Bronchial epithelial cell (primary cell): ENCODE results near the gene SLC27A2. TPM values are rescaled to one million over a fixed set of nuclear protein-coding genes. Genes with fewer than 3 reads are reported as not detected.
"Not testable (repeated sequence)": the region's sequence is repeated elsewhere in the genome, so short reads cannot be mapped to it uniquely, and the experiment has no call there.

Source experiments
- DNase-seq: peaks from one replicate; pipeline ENCODE4 v3.0.0-alpha.2; 2010; ENCODE audit warnings: low read depth
- FAIRE-seq: peaks from 2 replicates; lab custom pipeline; 2011; peaks lifted over from hg19 to GRCh38; lab: Jason Lieb, UNC
- H3K27me3 ChIP-seq: 2 replicates; pipeline ENCODE4 v1.5.1; 2011; ENCODE audit warnings: low read length; ENCODE audit not compliant: control insufficient read depth, insufficient read depth
- H3K36me3 ChIP-seq: 2 replicates; pipeline ENCODE4 v1.5.1; 2011; ENCODE audit warnings: low read length; ENCODE audit not compliant: control insufficient read depth, insufficient read depth
- H3K4me3 ChIP-seq: 2 replicates; pipeline ENCODE4 v1.5.1; 2011; ENCODE audit warnings: mild to moderate bottlenecking, low read depth, low read length, control low read depth
- CTCF ChIP-seq: IDR thresholded peaks from 2 replicates; pipeline ENCODE4 v1.5.1; 2011; ENCODE audit warnings: mild to moderate bottlenecking, moderate library complexity, low read length, control low read depth, inconsistent platforms; ENCODE audit not compliant: insufficient read depth, severe bottlenecking
- total RNA-seq: library from RNA; depleted of rRNA; stranded (reverse); fragments of >200 nt; gene quantifications from 2 replicates; pipeline ENCODE4 v1.2.1, GENCODE V29; 2014

SLC27A2 gene
- total RNA-seq, 1 donor from 2014 or later: 1.3 TPM

GRCh38 chr15:50151476-50151875 lies 30.5 kb upstream of the SLC27A2 start:
- no peak for TF ChIP-seq CTCF
- H3K27me3 ChIP-seq: no peaks in the 10 kb centered on the region
- no peak overlapping the region for H3K4me3 ChIP-seq
- no peak for FAIRE-seq
- DNase-seq: no peak
- H3K36me3 ChIP-seq: no peaks in the 10 kb centered on the region

GRCh38 chr15:50158236-50158635 lies 23.8 kb upstream of the SLC27A2 start:
- DNase-seq, H3K36me3 ChIP-seq, H3K4me3 ChIP-seq, FAIRE-seq, H3K27me3 ChIP-seq: not testable (repeated sequence)

GRCh38 chr15:50162969-50163718 lies 18.9 kb upstream of the SLC27A2 start:
- Histone ChIP-seq H3K27me3 (no peaks in the 10 kb centered on the region), H3K4me3 (no peak overlapping the region), H3K36me3 (no peaks in the 10 kb centered on the region)
- TF ChIP-seq CTCF: no peak
- FAIRE-seq (no peak), DNase-seq (peak; percentile 70)

DNA sequence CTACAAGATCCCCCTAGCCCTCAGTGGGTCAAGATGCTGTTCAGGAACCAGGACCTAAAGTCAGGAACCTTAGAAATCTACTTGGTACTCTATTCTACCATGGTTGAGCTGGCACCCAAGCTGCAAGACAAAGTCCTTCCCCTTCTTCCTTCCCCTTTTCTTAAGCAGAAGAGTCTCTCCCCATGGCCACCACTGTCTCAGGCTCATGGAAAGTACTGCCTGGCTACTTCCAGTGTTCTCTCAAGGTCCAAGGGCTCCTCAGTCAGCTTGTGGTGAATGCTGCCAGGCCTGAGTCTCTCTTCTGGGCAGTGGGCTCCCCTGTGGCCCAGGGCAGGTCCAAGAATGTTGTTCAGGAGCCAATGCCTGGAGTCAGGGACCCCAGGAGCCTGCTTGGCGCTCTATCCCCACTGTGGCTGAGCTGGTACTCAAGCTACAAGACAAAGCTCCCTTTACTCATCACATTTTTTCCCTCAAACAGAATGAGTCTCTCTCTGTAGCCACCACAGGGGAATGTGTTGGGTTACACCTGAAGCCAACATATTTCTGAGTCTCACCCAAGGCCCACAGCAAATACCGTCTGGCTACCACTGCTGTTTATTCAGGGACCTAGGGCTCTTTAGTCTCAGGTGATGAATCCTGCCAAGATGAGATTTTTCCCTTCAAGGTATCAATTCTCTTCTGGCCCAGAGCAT lies 18.1 kb upstream of the SLC27A2 start:
- no peak for FAIRE-seq
- no peak for TF ChIP-seq CTCF
- Histone ChIP-seq H3K4me3 (no peak overlapping the region), H3K27me3 (no peaks in the 10 kb centered on the region), H3K36me3 (no peaks in the 10 kb centered on the region)
- no peak for DNase-seq

- no peaks in the 10 kb centered on the region for H3K27me3 ChIP-seq
- H3K36me3 ChIP-seq: no peaks in the 10 kb centered on the region
- FAIRE-seq: no peak
- no peak overlapping the region for H3K4me3 ChIP-seq
- TF ChIP-seq CTCF: no peak
- no peak for DNase-seq
These were observed 17.5 kb upstream of the SLC27A2 start for GRCh38 chr15:50164458-50164857.

GRCh38 chr15:50166216-50166615 lies 15.8 kb upstream of the SLC27A2 start:
- no peak for TF ChIP-seq CTCF
- FAIRE-seq (no peak), DNase-seq (peak; percentile 89)
- Histone ChIP-seq H3K4me3 (no peak overlapping the region), H3K36me3 (no peaks in the 10 kb centered on the region), H3K27me3 (no peaks in the 10 kb centered on the region)
